ENCODE data around the gene TOMT.

DNA sequence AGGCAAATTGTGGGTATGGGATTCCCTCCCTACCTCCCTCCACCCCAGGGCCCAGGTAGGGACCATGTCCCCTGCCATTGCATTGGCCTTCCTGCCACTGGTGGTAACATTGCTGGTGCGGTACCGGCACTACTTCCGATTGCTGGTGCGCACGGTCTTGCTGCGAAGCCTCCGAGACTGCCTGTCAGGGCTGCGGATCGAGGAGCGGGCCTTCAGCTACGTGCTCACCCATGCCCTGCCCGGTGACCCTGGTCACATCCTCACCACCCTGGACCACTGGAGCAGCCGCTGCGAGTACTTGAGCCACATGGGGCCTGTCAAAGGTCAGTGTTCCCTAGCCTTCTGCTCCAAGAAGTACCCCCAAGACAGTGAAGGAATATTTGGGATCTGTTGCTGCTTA is at the start of gene TOMT:
- TF ChIP-seq, protein P1, sequence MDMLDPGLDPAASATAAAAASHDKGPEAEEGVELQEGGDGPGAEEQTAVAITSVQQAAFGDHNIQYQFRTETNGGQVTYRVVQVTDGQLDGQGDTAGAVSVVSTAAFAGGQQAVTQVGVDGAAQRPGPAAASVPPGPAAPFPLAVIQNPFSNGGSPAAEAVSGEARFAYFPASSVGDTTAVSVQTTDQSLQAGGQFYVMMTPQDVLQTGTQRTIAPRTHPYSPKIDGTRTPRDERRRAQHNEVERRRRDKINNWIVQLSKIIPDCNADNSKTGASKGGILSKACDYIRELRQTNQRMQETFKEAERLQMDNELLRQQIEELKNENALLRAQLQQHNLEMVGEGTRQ (CRISPR knock-in tag; IDR thresholded peaks at IDR 0.05): no peak
- TF ChIP-seq, protein P2, sequence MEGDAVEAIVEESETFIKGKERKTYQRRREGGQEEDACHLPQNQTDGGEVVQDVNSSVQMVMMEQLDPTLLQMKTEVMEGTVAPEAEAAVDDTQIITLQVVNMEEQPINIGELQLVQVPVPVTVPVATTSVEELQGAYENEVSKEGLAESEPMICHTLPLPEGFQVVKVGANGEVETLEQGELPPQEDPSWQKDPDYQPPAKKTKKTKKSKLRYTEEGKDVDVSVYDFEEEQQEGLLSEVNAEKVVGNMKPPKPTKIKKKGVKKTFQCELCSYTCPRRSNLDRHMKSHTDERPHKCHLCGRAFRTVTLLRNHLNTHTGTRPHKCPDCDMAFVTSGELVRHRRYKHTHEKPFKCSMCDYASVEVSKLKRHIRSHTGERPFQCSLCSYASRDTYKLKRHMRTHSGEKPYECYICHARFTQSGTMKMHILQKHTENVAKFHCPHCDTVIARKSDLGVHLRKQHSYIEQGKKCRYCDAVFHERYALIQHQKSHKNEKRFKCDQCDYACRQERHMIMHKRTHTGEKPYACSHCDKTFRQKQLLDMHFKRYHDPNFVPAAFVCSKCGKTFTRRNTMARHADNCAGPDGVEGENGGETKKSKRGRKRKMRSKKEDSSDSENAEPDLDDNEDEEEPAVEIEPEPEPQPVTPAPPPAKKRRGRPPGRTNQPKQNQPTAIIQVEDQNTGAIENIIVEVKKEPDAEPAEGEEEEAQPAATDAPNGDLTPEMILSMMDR (IDR thresholded peaks at IDR 0.05): no peak
- TF ChIP-seq, protein P3, sequence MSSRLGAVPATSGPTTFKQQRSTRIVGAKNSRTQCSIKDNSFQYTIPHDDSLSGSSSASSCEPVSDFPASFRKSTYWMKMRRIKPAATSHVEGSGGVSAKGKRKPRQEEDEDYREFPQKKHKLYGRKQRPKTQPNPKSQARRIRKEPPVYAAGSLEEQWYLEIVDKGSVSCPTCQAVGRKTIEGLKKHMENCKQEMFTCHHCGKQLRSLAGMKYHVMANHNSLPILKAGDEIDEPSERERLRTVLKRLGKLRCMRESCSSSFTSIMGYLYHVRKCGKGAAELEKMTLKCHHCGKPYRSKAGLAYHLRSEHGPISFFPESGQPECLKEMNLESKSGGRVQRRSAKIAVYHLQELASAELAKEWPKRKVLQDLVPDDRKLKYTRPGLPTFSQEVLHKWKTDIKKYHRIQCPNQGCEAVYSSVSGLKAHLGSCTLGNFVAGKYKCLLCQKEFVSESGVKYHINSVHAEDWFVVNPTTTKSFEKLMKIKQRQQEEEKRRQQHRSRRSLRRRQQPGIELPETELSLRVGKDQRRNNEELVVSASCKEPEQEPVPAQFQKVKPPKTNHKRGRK (CRISPR knock-in tag; IDR thresholded peaks at IDR 0.05; ENCODE audit: borderline replicate concordance): no peak
- TF ChIP-seq ATF1 (CRISPR knock-in tag; IDR thresholded peaks at IDR 0.05) (no peak), ESRRA (CRISPR knock-in tag; IDR thresholded peaks at IDR 0.05; ENCODE audit: borderline replicate concordance) (no peak), CREM (CRISPR knock-in tag; IDR thresholded peaks at IDR 0.05) (no peak)
- TF ChIP-seq, protein P4, sequence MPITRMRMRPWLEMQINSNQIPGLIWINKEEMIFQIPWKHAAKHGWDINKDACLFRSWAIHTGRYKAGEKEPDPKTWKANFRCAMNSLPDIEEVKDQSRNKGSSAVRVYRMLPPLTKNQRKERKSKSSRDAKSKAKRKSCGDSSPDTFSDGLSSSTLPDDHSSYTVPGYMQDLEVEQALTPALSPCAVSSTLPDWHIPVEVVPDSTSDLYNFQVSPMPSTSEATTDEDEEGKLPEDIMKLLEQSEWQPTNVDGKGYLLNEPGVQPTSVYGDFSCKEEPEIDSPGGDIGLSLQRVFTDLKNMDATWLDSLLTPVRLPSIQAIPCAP (CRISPR knock-in tag; IDR thresholded peaks at IDR 0.05): no peak
- TF ChIP-seq, protein P5, sequence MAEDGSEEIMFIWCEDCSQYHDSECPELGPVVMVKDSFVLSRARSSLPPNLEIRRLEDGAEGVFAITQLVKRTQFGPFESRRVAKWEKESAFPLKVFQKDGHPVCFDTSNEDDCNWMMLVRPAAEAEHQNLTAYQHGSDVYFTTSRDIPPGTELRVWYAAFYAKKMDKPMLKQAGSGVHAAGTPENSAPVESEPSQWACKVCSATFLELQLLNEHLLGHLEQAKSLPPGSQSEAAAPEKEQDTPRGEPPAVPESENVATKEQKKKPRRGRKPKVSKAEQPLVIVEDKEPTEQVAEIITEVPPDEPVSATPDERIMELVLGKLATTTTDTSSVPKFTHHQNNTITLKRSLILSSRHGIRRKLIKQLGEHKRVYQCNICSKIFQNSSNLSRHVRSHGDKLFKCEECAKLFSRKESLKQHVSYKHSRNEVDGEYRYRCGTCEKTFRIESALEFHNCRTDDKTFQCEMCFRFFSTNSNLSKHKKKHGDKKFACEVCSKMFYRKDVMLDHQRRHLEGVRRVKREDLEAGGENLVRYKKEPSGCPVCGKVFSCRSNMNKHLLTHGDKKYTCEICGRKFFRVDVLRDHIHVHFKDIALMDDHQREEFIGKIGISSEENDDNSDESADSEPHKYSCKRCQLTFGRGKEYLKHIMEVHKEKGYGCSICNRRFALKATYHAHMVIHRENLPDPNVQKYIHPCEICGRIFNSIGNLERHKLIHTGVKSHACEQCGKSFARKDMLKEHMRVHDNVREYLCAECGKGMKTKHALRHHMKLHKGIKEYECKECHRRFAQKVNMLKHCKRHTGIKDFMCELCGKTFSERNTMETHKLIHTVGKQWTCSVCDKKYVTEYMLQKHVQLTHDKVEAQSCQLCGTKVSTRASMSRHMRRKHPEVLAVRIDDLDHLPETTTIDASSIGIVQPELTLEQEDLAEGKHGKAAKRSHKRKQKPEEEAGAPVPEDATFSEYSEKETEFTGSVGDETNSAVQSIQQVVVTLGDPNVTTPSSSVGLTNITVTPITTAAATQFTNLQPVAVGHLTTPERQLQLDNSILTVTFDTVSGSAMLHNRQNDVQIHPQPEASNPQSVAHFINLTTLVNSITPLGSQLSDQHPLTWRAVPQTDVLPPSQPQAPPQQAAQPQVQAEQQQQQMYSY (CRISPR knock-in tag; IDR thresholded peaks at IDR 0.05): no peak
